ENCODE measurements around the gene PARP1. TPM values are rescaled to one million over a fixed set of nuclear protein-coding genes. Genes with fewer than 3 reads are reported as not detected.
A peak's percentile ranks its signal among the peaks of the same experiment; 100 is the strongest.

The PARP1 gene
- total RNA-seq, 2 experiments from 2014 or later, result 532 to 594 TPM

GRCh38 chr1:226397955-226398636 lies 9.8 kb downstream of the PARP1 start:
- TF ChIP-seq, protein P1, sequence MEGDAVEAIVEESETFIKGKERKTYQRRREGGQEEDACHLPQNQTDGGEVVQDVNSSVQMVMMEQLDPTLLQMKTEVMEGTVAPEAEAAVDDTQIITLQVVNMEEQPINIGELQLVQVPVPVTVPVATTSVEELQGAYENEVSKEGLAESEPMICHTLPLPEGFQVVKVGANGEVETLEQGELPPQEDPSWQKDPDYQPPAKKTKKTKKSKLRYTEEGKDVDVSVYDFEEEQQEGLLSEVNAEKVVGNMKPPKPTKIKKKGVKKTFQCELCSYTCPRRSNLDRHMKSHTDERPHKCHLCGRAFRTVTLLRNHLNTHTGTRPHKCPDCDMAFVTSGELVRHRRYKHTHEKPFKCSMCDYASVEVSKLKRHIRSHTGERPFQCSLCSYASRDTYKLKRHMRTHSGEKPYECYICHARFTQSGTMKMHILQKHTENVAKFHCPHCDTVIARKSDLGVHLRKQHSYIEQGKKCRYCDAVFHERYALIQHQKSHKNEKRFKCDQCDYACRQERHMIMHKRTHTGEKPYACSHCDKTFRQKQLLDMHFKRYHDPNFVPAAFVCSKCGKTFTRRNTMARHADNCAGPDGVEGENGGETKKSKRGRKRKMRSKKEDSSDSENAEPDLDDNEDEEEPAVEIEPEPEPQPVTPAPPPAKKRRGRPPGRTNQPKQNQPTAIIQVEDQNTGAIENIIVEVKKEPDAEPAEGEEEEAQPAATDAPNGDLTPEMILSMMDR (conservative IDR thresholded peaks at IDR 0.05; ENCODE audit: low read length), result no peak
- TF ChIP-seq EZH2phosphoT487 (IDR thresholded peaks at IDR 0.05; ENCODE audit: borderline replicate concordance, low read depth, low read length), result no peak
- Histone ChIP-seq H3K36me3 (ENCODE audit: insufficient read depth, low read length) (peaks cover 100% of the 10 kb centered on the region), H3K4me3 (ENCODE audit: low read depth, low read length, poor library complexity, severe bottlenecking) (no peak overlapping the region), H3K4me2 (ENCODE audit: low read length) (no peak overlapping the region), H3K9me3 (ENCODE audit: low read length) (peaks cover 5% of the 10 kb centered on the region; the same call in 1 of the 2 replicates), H3K27ac (ENCODE audit: low read depth, low read length, poor library complexity, severe bottlenecking) (no peak overlapping the region), H2AFZ (ENCODE audit: low read length) (no peak overlapping the region), H4K20me1 (ENCODE audit: insufficient read depth, low read length) (peaks cover 25% of the 10 kb centered on the region), H3K9me2 (ENCODE audit: insufficient read depth, low read length) (no peaks in the 10 kb centered on the region), H3K79me2 (ENCODE audit: insufficient read depth, low read depth, low read length) (peaks cover 100% of the 10 kb centered on the region), H3K4me1 (ENCODE audit: insufficient read depth, low read length, poor library complexity, severe bottlenecking) (peaks cover 19% of the 10 kb centered on the region)
- no TSS peak for BruUV-seq (replicated peaks)
- ChIA-PET CTCF (ENCODE audit: unreplicated experiment) (no interaction called here), POLR2A (interaction anchor here (0.7 to 0.9 kb wide), 2 partner anchors 24 to 213 kb away, joined by 5 to 6 read pairs; no protein-coding TSS in a partner anchor)
- DNase-seq (ENCODE audit: low spot score), result no peak
- intact Hi-C loops (cut with micrococcal nuclease; ENCODE audit: unreplicated experiment), result no loop called here

DNA sequence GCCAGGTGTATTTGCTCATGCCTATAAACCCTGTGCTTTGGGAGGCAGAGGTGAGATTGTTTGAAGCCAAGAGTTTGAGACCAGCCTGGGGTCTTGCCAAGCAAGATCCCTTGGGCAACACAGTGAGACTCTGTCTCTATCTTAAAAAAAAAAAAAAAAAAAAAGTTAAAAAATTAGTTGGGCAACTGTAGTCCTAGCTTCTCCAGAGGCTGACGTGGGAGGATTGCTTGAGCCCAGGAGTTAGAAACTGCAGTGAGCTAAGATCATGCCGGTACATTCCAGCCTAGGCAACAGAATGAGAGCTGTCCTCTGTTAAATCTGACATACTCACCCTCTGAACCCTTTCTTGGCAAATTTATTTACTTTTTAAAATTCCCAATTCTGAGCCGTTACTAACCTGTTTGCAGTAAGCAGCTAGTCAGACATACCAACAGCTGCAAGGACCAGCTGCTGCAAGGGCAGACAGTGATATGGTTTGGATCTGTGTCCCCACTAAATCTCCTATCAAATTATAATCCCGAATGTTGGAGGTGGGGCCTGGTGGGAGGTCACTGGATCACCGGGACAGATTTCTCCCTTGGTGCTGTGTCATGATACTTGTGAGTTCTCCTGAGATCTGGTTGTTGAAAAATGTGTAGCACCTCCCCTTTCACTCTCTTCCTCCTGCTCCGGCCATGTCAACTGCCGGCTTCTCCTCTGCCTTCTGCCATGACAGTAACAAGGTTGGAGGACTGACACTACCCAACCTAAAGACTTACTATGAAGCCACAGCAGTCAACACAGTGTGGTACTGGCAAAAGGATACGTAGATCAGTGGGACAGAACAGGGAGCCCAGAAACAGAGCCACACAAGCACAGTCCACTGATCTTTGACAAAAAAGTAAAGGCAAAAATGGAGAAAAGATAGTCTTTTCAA lies 10.6 kb downstream of the PARP1 start:
- intact Hi-C loops (cut with micrococcal nuclease; ENCODE audit: unreplicated experiment), result no loop called here
- H3K79me2 ChIP-seq (ENCODE audit: insufficient read depth, low read depth, low read length), result peaks cover 100% of the 10 kb centered on the region
- no peak for DNase-seq (ENCODE audit: low spot score)
- H3K4me2 ChIP-seq (ENCODE audit: low read length), result no peak overlapping the region
- peaks cover 100% of the 10 kb centered on the region for H3K36me3 ChIP-seq (ENCODE audit: insufficient read depth, low read length)
- no peak overlapping the region for H2AFZ ChIP-seq (ENCODE audit: low read length)
- POLR2A ChIA-PET, result interaction anchor here (0.6 to 0.9 kb wide), 3 partner anchors 9 to 16 kb away, joined by 3 to 4 read pairs (median 3); no protein-coding TSS in a partner anchor
- H3K4me1 ChIP-seq (ENCODE audit: insufficient read depth, low read length, poor library complexity, severe bottlenecking), result peaks cover 11% of the 10 kb centered on the region
- peaks cover 5% of the 10 kb centered on the region; the same call in 1 of the 2 replicates for H3K9me3 ChIP-seq (ENCODE audit: low read length)
- no peak for TF ChIP-seq EZH2phosphoT487 (IDR thresholded peaks at IDR 0.05; ENCODE audit: borderline replicate concordance, low read depth, low read length)
- TF ChIP-seq, protein P1 (conservative IDR thresholded peaks at IDR 0.05; ENCODE audit: low read length), result no peak
- H3K9me2 ChIP-seq (ENCODE audit: insufficient read depth, low read length), result no peaks in the 10 kb centered on the region
- no peak overlapping the region for H3K27ac ChIP-seq (ENCODE audit: low read depth, low read length, poor library complexity, severe bottlenecking)
- CTCF ChIA-PET (ENCODE audit: unreplicated experiment), result no interaction called here
- BruUV-seq (replicated peaks), result TSS peak; percentile 8
- H4K20me1 ChIP-seq (ENCODE audit: insufficient read depth, low read length), result peaks cover 30% of the 10 kb centered on the region
- H3K4me3 ChIP-seq (ENCODE audit: low read depth, low read length, poor library complexity, severe bottlenecking), result no peak overlapping the region
